DND-41 (cell line): ENCODE results near the gene NOS2.

ENCODE experiments used
- ATAC-seq: fragments of 200-7000 bp; cut with Tn5 transposase; 3 replicates; pipeline ENCODE4 v1.9.1; 2021; ENCODE audit warnings: low read depth; ENCODE audit not compliant: insufficient read depth
- DNase-seq: peaks from one replicate; pipeline ENCODE4 v3.0.0-alpha.2; 2020
- H2AFZ ChIP-seq: 2 replicates; pipeline ENCODE4 v1.6.0; 2012; ENCODE audit warnings: low read depth, low read length
- H3K27ac ChIP-seq: 2 replicates; pipeline ENCODE4 v1.5.1; 2012; ENCODE audit warnings: low read length, inconsistent platforms
- H3K27me3 ChIP-seq: fragments of 200-600 bp; sonication (generic); 2 replicates; pipeline ENCODE4 v1.6.0; 2012; ENCODE audit warnings: low read length, mild to moderate bottlenecking, inconsistent platforms; ENCODE audit not compliant: insufficient read depth, poor library complexity
- H3K36me3 ChIP-seq: 2 replicates; pipeline ENCODE4 v1.5.1; 2012; ENCODE audit warnings: low read length, inconsistent platforms; ENCODE audit not compliant: insufficient read depth
- H3K4me1 ChIP-seq: 2 replicates; pipeline ENCODE4 v1.5.1; 2012; ENCODE audit warnings: mild to moderate bottlenecking, low read length; ENCODE audit not compliant: insufficient read depth
- H3K4me2 ChIP-seq: 2 replicates; pipeline ENCODE4 v1.6.0; 2012; ENCODE audit warnings: mild to moderate bottlenecking, moderate library complexity, low read length, inconsistent platforms; ENCODE audit not compliant: insufficient read depth
- H3K4me3 ChIP-seq, 2 experiments: fragments of 200-600 bp in 1 of 2; shearing (Covaris generic) in 1 of 2; 2 replicates each; pipeline ENCODE4 v1.5.1; 2012 to 2016; ENCODE audit warnings: inconsistent platforms in 2 of 2, low read length in 2 of 2, mild to moderate bottlenecking in 2 of 2, low read depth in 1 of 2, moderate library complexity in 1 of 2
- H3K79me2 ChIP-seq: 2 replicates; pipeline ENCODE4 v1.6.0; 2012; ENCODE audit warnings: low read length, inconsistent platforms; ENCODE audit not compliant: insufficient read depth
- H3K9ac ChIP-seq: 2 replicates; pipeline ENCODE4 v1.6.0; 2012; ENCODE audit warnings: low read depth, mild to moderate bottlenecking, inconsistent platforms, low read length, moderate library complexity
- H3K9me3 ChIP-seq: 2 replicates; pipeline ENCODE4 v1.5.1; 2012; ENCODE audit warnings: low read length, moderate library complexity, mild to moderate bottlenecking, inconsistent platforms; ENCODE audit not compliant: insufficient read depth, severe bottlenecking
- H4K20me1 ChIP-seq: 2 replicates; pipeline ENCODE4 v1.6.0; 2012; ENCODE audit warnings: low read length; ENCODE audit not compliant: insufficient read depth
- EZH2 ChIP-seq: IDR thresholded peaks from 3 replicates; pipeline ENCODE4 v1.6.1; 2012; ENCODE audit warnings: borderline replicate concordance, low read depth, mild to moderate bottlenecking, moderate library complexity, low read length, inconsistent platforms; ENCODE audit not compliant: severe bottlenecking
- TF ChIP-seq, protein P1 (sequence below): IDR thresholded peaks from 2 replicates; pipeline ENCODE4 v1.5.1; 2012; ENCODE audit warnings: borderline replicate concordance, low read length, moderate library complexity, mild to moderate bottlenecking; ENCODE audit not compliant: poor library complexity, severe bottlenecking; ENCODE audit errors: extremely low read depth

The NOS2 gene

DNA sequence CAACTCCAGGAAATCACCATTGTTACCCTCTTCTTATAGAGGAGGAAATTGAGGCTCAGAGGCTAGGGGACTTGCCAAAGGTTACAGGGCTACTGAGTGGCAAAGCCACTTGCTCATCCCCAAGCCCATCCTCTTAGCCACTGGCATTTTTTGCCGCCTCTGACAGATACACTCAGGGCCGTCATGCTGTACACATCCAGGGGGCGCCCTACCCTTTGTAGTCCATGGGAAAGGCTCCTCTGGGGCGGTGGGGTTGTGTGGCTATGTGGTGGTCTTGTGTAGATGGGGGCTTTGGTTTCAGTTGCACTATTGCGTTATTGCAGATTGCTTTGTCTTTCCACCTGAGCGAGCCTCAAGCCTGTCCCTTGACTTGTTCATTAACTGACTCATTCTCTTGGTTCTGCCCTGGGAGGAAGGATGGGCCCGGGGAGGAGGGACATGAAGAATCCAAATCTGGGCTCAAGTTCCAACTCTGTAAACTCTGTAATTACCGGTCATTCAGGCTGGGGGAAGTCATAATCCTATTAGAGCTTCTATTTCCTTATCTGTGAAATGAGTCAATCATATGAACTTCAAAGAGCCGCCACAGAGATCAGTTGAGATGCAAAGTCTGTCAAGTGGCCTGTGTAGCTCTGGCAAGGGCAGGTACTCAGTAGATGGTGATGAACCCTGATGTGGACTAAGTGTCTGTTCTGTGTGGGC, 2.8 kb downstream of the NOS2 start:
- no peak for ATAC-seq
- no peaks in the 10 kb centered on the region for H3K36me3 ChIP-seq
- H3K79me2 ChIP-seq, result no peaks in the 10 kb centered on the region
- no peaks in the 10 kb centered on the region for H3K27me3 ChIP-seq
- H2AFZ ChIP-seq, result no peak overlapping the region
- H3K4me3 ChIP-seq, result no peak overlapping the region
- TF ChIP-seq, protein P1, sequence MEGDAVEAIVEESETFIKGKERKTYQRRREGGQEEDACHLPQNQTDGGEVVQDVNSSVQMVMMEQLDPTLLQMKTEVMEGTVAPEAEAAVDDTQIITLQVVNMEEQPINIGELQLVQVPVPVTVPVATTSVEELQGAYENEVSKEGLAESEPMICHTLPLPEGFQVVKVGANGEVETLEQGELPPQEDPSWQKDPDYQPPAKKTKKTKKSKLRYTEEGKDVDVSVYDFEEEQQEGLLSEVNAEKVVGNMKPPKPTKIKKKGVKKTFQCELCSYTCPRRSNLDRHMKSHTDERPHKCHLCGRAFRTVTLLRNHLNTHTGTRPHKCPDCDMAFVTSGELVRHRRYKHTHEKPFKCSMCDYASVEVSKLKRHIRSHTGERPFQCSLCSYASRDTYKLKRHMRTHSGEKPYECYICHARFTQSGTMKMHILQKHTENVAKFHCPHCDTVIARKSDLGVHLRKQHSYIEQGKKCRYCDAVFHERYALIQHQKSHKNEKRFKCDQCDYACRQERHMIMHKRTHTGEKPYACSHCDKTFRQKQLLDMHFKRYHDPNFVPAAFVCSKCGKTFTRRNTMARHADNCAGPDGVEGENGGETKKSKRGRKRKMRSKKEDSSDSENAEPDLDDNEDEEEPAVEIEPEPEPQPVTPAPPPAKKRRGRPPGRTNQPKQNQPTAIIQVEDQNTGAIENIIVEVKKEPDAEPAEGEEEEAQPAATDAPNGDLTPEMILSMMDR, result peak; percentile 26
- TF ChIP-seq EZH2, result no peak
- no peak overlapping the region for H3K9ac ChIP-seq
- H3K9me3 ChIP-seq, result no peaks in the 10 kb centered on the region
- no peaks in the 10 kb centered on the region for H3K4me1 ChIP-seq
- H3K4me2 ChIP-seq, result no peak overlapping the region
- H4K20me1 ChIP-seq, result no peaks in the 10 kb centered on the region
- DNase-seq, result no peak
- no peak overlapping the region for H3K27ac ChIP-seq

DNA sequence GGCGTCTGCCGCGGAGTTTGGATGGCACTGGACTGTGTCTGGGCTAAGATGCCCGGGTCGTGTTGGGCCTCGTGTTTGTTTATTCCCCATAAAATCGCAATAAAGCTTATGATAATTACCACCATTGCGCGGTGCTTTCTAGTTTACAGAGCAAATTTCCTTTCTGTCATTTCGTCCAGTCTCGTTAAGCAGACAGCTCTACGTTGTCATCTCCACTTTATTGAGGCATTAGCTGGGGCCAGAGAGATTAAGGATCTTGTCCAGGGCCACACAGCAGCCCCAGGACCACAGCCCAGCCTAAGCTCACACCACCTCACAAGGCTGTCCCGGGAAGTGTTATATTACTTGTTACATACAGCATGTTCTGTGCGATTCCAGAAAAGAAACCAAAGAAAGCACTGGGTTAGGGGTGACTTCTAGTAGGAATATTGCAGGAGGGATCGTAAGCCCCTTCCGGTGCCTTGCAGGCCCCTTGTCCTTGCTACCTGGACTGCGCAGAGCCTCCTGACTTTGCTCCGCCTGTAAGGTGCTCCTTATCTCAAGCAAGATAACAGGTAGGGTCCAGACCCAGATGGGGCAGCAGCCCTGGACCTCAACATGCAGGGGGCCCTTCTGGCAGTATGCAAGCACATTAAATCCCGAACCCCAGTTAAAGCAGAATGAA, 6.3 kb downstream of the NOS2 start:
- Histone ChIP-seq H3K79me2 (no peaks in the 10 kb centered on the region), H2AFZ (no peak overlapping the region), H3K36me3 (no peaks in the 10 kb centered on the region), H3K27ac (no peak overlapping the region), H3K9ac (no peak overlapping the region), H3K9me3 (no peaks in the 10 kb centered on the region), H4K20me1 (0 out of 2 replicates have a peak, but pooled peaks cover 3% of the 10 kb centered on the region), H3K4me1 (no peaks in the 10 kb centered on the region), H3K27me3 (no peaks in the 10 kb centered on the region), H3K4me2 (no peak overlapping the region), H3K4me3 (no peak overlapping the region)
- no peak for DNase-seq
- ATAC-seq, result no peak
- TF ChIP-seq, protein P1, result no peak
- no peak for TF ChIP-seq EZH2

DNA sequence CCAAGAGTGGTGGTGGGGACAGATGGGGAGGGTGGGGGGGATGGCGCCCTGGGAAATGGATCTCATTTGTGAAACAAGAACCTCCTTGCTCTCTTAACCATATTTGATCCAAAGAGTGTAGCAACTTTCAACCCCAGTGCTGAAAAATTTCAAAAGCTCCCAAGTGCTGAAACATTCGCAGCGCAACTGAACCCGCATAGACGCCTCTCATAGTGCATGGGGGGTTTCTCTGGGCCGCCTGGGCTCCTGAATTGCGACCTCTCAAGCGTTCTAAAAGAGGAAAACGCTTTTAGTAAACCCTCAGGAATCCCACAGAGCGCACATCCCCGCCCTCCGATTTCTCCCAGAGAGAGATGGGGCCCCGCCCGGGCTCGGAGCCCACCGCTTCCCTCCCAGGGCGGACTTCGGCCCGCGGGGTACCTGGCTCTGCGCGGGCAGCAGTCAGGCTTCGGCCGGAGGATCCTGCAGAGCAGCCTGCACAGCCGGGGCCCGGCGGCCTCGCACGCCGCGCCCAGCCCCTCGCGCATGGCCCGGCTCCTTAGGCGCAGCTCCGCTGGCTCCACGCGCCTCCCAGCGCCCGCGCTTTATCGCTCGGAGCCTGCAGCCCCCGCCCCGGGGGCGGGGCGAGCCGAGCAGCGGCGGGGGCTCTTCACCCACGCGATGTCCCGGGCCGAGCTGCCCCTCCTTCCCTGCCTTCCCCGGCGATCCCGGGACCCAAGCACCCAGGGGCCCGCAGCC, 7.0 kb downstream of the NOS2 start:
- no peaks in the 10 kb centered on the region for H3K36me3 ChIP-seq
- no peaks in the 10 kb centered on the region for H3K79me2 ChIP-seq
- no peaks in the 10 kb centered on the region for H3K9me3 ChIP-seq
- H3K27ac ChIP-seq, result no peak overlapping the region
- H4K20me1 ChIP-seq, result 0 out of 2 replicates have a peak, but pooled peaks cover 3% of the 10 kb centered on the region
- H3K27me3 ChIP-seq, result no peaks in the 10 kb centered on the region
- DNase-seq (no peak), ATAC-seq (no peak)
- H2AFZ ChIP-seq, result no peak overlapping the region
- no peak overlapping the region for H3K9ac ChIP-seq
- no peak overlapping the region for H3K4me3 ChIP-seq
- no peak overlapping the region for H3K4me2 ChIP-seq
- TF ChIP-seq, protein P1, result no peak
- no peak for TF ChIP-seq EZH2
- no peaks in the 10 kb centered on the region for H3K4me1 ChIP-seq
